Nephron (organoid): Measurements from ENCODE around the gene SLC22A4.
A peak's percentile ranks its signal among the peaks of the same experiment; 100 is the strongest.

Source experiments
- H3K27ac Mint-ChIP-seq, 3 experiments: 2 replicates each; pipeline ENCODE4 v1.8.0; 2020; ENCODE audit warnings: mixed read lengths in 3 of 3, mild to moderate bottlenecking in 2 of 3, moderate library complexity in 1 of 3
- H3K27me3 Mint-ChIP-seq: 2 replicates; pipeline ENCODE4 v1.8.0; 2021; ENCODE audit warnings: low read depth, mild to moderate bottlenecking, moderate library complexity, mixed read lengths
- H3K36me3 Mint-ChIP-seq: 2 replicates; pipeline ENCODE4 v1.8.0; 2020; ENCODE audit warnings: low read depth, mixed read lengths
- H3K4me1 Mint-ChIP-seq: 2 replicates; pipeline ENCODE4 v1.8.0; 2020; ENCODE audit warnings: mixed read lengths
- H3K4me3 Mint-ChIP-seq, 3 experiments: 2 replicates each; pipeline ENCODE4 v1.8.0; 2020; ENCODE audit warnings: mild to moderate bottlenecking in 3 of 3, mixed read lengths in 3 of 3, moderate library complexity in 2 of 3
- H3K9me3 Mint-ChIP-seq: 2 replicates; pipeline ENCODE4 v1.8.0; 2020; ENCODE audit warnings: mixed read lengths
- CTCF ChIP-seq, 3 experiments: fragments of 200-600 bp; sonication (generic); IDR thresholded peaks; one replicate each; pipeline ENCODE4 v1.5.0; 2021; ENCODE audit warnings: antibody characterized with exemption in 3 of 3; ENCODE audit not compliant: unreplicated experiment in 3 of 3

SLC22A4 gene

GRCh38 chr5:132273631-132274030 is 20.6 kb upstream of the SLC22A4 start:
- peaks cover 52% of the 10 kb centered on the region for H3K4me1 Mint-ChIP-seq
- peaks cover 22% of the 10 kb centered on the region for H3K36me3 Mint-ChIP-seq
- H3K27me3 Mint-ChIP-seq = no peaks in the 10 kb centered on the region
- TF ChIP-seq CTCF (IDR thresholded peaks at IDR 0.05; ENCODE audit: unreplicated experiment in 3 of 3) = no peak
- H3K4me3 Mint-ChIP-seq = peak overlapping the region in 1 of 3 experiments; percentile 2
- H3K27ac Mint-ChIP-seq = peak overlapping the region; percentile 82 to 93 (median 84)
- H3K9me3 Mint-ChIP-seq = no peaks in the 10 kb centered on the region

GRCh38 chr5:132274050-132274792 is 20.0 kb upstream of the SLC22A4 start:
- Mint-ChIP-seq H3K36me3 (peaks cover 22% of the 10 kb centered on the region), H3K27me3 (no peaks in the 10 kb centered on the region), H3K27ac (peak overlapping the region; percentile 82 to 93 (median 84)), H3K4me3 (peak overlapping the region in 2 of 3 experiments; percentile 54 to 64), H3K4me1 (peaks cover 50% of the 10 kb centered on the region), H3K9me3 (no peaks in the 10 kb centered on the region)
- no peak for TF ChIP-seq CTCF (IDR thresholded peaks at IDR 0.05; ENCODE audit: unreplicated experiment in 3 of 3)

DNA sequence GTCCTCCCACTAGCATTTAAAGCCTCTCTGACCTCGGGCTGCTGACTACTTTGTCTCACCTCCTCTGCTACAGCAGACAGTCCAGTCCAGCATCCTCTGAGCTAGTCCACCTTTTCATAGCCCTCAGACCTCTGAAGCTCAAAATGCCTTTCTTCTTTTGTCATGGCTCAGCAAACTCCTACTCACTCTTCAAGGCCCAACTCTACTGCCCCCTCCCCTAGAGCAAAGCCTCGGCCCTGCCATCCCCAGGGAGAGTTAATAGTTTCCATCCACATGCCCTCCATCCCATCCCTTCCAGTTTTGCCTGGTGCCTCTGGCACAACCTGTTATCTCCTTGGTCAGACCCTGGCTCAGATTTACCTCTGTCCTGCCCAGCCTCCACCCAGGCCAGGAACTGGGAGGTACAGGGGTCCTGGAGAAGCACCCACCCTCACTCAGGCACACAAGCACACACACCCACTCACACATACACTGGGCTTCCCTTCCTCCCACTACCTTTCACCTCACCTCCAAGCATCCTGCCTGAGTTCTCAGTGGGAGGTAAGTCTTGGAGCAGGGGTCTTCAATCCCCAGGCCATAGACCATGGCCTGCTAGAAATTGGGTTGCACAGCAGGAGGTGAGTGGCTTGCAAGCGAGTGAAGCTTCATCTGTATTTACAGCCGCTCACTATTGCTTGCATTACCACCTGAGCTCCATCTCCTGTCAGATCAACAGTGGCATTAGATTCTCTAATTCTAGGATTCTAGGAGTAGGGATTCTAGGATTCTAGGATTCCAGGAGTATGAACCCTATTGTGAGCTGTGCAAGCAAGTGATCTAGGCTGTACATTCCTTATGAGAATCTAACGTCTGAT is 18.6 kb upstream of the SLC22A4 start:
- peaks cover 18% of the 10 kb centered on the region for H3K36me3 Mint-ChIP-seq
- H3K4me3 Mint-ChIP-seq = peak overlapping the region in 1 of 3 experiments; percentile 56
- no peaks in the 10 kb centered on the region for H3K27me3 Mint-ChIP-seq
- H3K4me1 Mint-ChIP-seq = peaks cover 41% of the 10 kb centered on the region
- no peak for TF ChIP-seq CTCF (IDR thresholded peaks at IDR 0.05; ENCODE audit: unreplicated experiment in 3 of 3)
- H3K27ac Mint-ChIP-seq = peak overlapping the region; percentile 82 to 93 (median 84)
- H3K9me3 Mint-ChIP-seq = no peaks in the 10 kb centered on the region

- Mint-ChIP-seq H3K27me3 (no peaks in the 10 kb centered on the region), H3K27ac (peak overlapping the region; percentile 77 to 86 (median 84)), H3K4me3 (peak overlapping the region in 1 of 3 experiments; percentile 16), H3K9me3 (no peaks in the 10 kb centered on the region), H3K36me3 (peaks cover 14% of the 10 kb centered on the region), H3K4me1 (peaks cover 35% of the 10 kb centered on the region)
- no peak for TF ChIP-seq CTCF (IDR thresholded peaks at IDR 0.05; ENCODE audit: unreplicated experiment in 3 of 3)
These were observed 16.9 kb upstream of the SLC22A4 start for GRCh38 chr5:132277256-132277655.

DNA sequence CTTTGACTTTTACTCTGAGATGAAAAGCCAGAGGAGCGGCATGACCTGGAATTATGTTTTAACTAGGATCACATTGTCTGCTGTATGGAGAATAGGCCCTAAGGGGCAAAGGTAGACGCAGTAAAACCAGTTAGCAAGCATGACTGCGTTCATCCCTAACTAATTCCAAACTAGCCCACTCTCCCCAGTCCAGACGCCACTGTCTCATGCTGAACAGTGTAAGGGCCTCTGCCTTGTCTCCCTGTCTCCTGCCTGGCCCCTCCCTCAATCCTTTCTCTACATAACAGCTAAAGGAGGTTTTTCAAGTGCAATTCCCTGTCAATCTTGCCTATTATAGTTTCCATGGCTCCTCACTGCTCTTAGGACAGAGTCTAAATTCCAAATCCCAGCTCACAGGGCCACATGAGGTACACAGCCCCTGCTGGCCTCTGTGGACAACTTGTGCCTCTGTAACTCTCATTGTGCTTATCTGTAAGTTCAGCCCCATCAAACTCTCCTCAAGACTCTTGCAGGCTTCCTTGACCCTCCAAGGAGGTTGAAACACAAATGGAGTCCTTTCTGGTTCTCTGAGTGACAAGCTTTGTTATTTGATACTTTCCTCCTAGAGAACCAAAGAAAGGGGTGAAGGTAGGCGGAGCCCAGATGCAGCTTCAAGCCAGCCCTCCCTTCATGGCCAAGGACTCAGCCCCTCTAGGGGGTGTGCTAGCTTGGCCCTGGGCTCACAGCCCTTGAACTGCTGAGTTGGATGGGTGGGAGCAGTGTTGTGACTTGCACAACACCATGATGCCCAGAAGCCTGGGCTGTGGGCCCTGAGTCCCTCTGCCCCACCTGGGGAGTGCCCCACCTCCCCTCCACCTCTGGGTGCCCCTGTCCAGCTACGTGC is 16.0 kb upstream of the SLC22A4 start:
- peak overlapping the region; percentile 77 to 86 (median 84) for H3K27ac Mint-ChIP-seq
- H3K4me1 Mint-ChIP-seq = peaks cover 31% of the 10 kb centered on the region
- H3K4me3 Mint-ChIP-seq = no peak overlapping the region
- no peaks in the 10 kb centered on the region for H3K9me3 Mint-ChIP-seq
- H3K27me3 Mint-ChIP-seq = no peaks in the 10 kb centered on the region
- peaks cover 8% of the 10 kb centered on the region for H3K36me3 Mint-ChIP-seq
- no peak for TF ChIP-seq CTCF (IDR thresholded peaks at IDR 0.05; ENCODE audit: unreplicated experiment in 3 of 3)
